ENCODE results near the gene ASTN2. TPM values are rescaled to one million over a fixed set of nuclear protein-coding genes. Genes with fewer than 3 reads are reported as not detected.

The ASTN2 gene
- total and polyA plus RNA-seq, 3 donors from 2014 or later: 55.7 to 157 (median 117) TPM

DNA sequence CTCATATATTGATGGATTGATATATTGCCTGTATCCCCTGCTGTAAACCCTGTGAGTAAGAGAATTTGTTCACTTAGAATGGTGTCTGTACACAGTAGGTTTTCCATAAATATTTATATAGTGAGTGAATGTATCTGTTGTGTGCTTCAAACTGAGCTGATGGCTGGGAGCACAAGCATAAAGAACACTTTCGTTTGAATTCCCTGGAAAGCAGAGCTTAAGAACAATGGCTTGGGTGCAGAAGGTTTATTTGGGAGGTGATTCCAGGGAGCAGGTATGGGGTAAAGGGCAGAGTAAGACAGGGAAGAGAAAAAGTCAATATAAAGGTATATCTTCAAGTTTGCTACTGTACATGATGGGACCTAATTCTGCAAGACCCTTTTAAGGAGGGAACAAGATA lies 918.7 kb downstream of the ASTN2 start:
- TF ChIP-seq POLR2A (IDR thresholded peaks at IDR 0.05) (no peak), CTCF (IDR thresholded peaks at IDR 0.05) (no peak)
- Histone ChIP-seq H3K27ac (no peak overlapping the region), H3K36me3 (ENCODE audit: low read depth, missing control alignments) (no peaks in the 10 kb centered on the region), H3K9me3 (no peaks in the 10 kb centered on the region), H3K27me3 (no peaks in the 10 kb centered on the region), H3K4me3 (no peak overlapping the region), H3K4me1 (no peaks in the 10 kb centered on the region)
- WGBS, 2 donors: 63 to 94% methylated on average over 1 of the region's 1 CpG
- DNase-seq: no peak
- intact Hi-C loops (cut with DNase I; ENCODE audit: low total_unique reads): no loop called here

DNA sequence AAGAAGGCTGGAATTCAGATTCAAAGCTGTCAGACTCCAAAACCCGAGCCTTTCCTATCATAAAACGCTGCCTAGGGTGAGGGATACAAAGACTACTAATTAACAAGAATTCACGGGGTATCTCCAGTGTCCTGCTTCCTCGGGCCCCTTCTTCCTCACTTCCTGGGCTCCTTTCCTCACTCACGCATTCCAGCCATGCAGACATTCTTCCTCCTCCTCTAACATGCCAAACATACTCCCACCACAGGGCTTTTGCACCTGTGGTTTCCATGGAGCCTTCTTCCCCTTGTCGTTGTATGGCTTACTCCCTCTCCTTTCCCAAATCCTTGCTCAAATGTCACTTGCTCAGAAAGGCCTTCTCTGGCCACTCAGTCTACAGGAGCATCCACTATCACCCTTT lies 919.1 kb downstream of the ASTN2 start:
- 77 to 88% methylated on average over 6 of the region's 6 CpGs for WGBS, 2 donors
- no peaks in the 10 kb centered on the region for H3K9me3 ChIP-seq
- intact Hi-C loops (cut with DNase I; ENCODE audit: low total_unique reads): no loop called here
- no peak for TF ChIP-seq CTCF (IDR thresholded peaks at IDR 0.05)
- TF ChIP-seq POLR2A (IDR thresholded peaks at IDR 0.05): no peak
- no peak overlapping the region for H3K4me3 ChIP-seq
- no peaks in the 10 kb centered on the region for H3K27me3 ChIP-seq
- no peaks in the 10 kb centered on the region for H3K36me3 ChIP-seq (ENCODE audit: low read depth, missing control alignments)
- no peak for DNase-seq
- H3K4me1 ChIP-seq: no peaks in the 10 kb centered on the region
- no peak overlapping the region for H3K27ac ChIP-seq

GRCh38 chr9:116494815-116495634 lies 919.8 kb downstream of the ASTN2 start:
- Histone ChIP-seq H3K27ac (no peak overlapping the region), H3K9me3 (no peaks in the 10 kb centered on the region), H3K27me3 (no peaks in the 10 kb centered on the region), H3K4me1 (no peaks in the 10 kb centered on the region), H3K4me3 (no peak overlapping the region), H3K36me3 (ENCODE audit: low read depth, missing control alignments) (no peaks in the 10 kb centered on the region)
- DNase-seq: peak; percentile 51
- 76 to 81% methylated on average over 5 of the region's 5 CpGs for WGBS, 2 donors
- intact Hi-C loops (cut with DNase I; ENCODE audit: low total_unique reads): no loop called here
- peak; percentile 35 to 63 (median 56) for TF ChIP-seq CTCF (IDR thresholded peaks at IDR 0.05)
- TF ChIP-seq POLR2A (IDR thresholded peaks at IDR 0.05): no peak

DNA sequence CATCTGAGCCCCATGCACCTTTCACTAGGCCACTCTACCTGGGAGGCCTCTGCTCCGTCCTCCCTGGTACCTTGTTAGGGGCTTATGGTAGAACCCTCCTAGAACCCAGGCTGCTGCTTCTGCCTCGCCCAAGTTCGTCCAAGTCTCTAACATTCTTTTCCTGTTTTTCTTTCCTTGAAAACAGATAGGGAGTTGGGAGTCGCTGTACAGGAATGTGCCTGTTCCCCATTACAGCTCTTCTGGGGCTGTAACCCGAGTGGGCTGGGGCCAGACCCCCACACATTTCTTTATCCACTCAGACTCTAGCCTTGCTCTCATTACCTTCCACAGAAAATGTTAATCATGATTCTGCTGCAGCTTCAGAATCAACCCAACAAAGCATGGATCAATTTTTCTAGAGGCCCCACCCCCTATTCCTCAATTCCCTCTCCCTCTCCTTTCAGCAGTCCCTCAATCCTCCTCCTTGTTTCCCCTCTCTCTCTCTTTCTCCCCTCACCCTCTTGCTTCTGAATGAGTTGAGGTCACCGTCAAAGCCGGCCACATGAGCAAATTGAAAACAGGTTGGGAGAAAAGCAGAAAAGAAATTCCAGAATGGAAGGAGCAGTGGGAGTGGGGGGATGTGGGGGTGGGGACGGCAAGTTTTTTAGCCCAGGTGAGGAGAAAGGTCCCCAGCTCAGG lies 921.5 kb downstream of the ASTN2 start:
- TF ChIP-seq CTCF (IDR thresholded peaks at IDR 0.05) (no peak), POLR2A (IDR thresholded peaks at IDR 0.05) (no peak)

More for the DNA sequence above, 921.5 kb downstream of the ASTN2 start:
- WGBS, 2 donors: 62 to 78% methylated on average over 8 of the region's 8 CpGs
- Histone ChIP-seq H3K36me3 (ENCODE audit: low read depth, missing control alignments) (no peaks in the 10 kb centered on the region), H3K4me1 (no peaks in the 10 kb centered on the region), H3K27me3 (no peaks in the 10 kb centered on the region), H3K9me3 (no peaks in the 10 kb centered on the region), H3K27ac (no peak overlapping the region), H3K4me3 (no peak overlapping the region)
- intact Hi-C loops (cut with DNase I; ENCODE audit: low total_unique reads): no loop called here
- no peak for DNase-seq

All from testis (tissue), 3 donors.